ENCODE measurements around the gene MEGF6.
A peak's percentile ranks its signal among the peaks of the same experiment; 100 is the strongest.

Gene MEGF6

DNA sequence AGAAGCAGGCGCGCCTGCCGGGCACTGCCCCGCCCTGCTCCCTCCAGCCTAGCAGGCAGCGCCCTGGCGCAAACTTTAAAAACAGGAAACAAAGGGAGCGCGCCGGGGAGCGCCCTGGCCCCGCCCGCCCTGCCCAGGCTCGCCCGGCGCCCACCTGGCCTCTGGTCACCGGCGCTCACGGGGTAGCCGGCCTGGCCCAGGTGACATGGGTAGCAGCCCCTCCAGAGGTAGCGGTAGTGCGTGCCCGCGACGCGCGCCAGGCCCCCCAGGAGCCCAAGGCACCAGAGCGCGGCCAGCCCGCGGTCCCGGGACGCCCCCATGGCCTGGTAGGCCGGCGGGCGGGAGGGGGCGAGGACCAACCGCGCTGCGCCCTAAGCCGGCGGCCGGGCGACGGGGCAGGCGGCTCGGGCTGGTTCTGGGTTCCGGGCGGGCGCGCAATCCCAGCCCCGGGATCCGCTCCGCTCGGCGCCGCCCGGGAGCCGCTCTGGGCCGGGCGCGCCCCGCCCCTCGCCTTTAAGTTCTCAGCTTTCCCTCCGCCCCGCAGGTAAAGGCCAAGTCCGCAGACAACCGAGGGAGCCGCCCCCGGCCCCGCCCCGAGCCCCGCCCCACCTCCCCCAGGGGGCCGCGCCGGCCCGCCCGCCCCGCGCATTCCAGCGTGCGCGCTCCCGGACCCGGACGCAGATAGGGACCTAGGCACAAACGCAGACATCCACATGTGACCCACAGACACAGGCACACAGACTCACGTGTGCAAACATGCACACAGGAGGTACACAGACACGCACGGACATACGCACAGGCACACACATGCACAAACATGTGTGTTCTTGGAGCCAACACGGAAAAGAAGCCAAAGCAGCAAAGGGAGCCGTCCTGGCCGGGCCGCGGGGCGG is 80.1 kb downstream of the MEGF6 start:
- Histone ChIP-seq H3K27me3 (ENCODE audit: low read depth, low read length) (no peaks in the 10 kb centered on the region), H3K27ac (ENCODE audit: low read length) (no peak overlapping the region), H2AFZ (ENCODE audit: low read depth, low read length) (peak overlapping the region; percentile 58; the same call in 1 of the 2 replicates), H3K4me2 (ENCODE audit: low read length) (peak overlapping the region; percentile 68), H3K4me1 (ENCODE audit: low read length) (peaks cover 3% of the 10 kb centered on the region; the same call in 1 of the 2 replicates), H3K36me3 (replicated peaks; ENCODE audit: low read depth, low read length) (no peaks in the 10 kb centered on the region), H3K9me3 (ENCODE audit: insufficient read depth, low read length) (no peaks in the 10 kb centered on the region), H3K9ac (ENCODE audit: low read length) (peak overlapping the region; percentile 36; the same call in 1 of the 2 replicates), H3K79me2 (ENCODE audit: low read length) (no peaks in the 10 kb centered on the region), H3K4me3 (ENCODE audit: low read length) (peak overlapping the region; percentile 72), H4K20me1 (ENCODE audit: insufficient read depth, low read length) (no peaks in the 10 kb centered on the region)
- TF ChIP-seq, protein P1, sequence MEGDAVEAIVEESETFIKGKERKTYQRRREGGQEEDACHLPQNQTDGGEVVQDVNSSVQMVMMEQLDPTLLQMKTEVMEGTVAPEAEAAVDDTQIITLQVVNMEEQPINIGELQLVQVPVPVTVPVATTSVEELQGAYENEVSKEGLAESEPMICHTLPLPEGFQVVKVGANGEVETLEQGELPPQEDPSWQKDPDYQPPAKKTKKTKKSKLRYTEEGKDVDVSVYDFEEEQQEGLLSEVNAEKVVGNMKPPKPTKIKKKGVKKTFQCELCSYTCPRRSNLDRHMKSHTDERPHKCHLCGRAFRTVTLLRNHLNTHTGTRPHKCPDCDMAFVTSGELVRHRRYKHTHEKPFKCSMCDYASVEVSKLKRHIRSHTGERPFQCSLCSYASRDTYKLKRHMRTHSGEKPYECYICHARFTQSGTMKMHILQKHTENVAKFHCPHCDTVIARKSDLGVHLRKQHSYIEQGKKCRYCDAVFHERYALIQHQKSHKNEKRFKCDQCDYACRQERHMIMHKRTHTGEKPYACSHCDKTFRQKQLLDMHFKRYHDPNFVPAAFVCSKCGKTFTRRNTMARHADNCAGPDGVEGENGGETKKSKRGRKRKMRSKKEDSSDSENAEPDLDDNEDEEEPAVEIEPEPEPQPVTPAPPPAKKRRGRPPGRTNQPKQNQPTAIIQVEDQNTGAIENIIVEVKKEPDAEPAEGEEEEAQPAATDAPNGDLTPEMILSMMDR (IDR thresholded peaks at IDR 0.05; ENCODE audit: low read depth, low read length), result no peak
- TF ChIP-seq EZH2phosphoT487 (IDR thresholded peaks at IDR 0.05; ENCODE audit: low read depth), result no peak

DNA sequence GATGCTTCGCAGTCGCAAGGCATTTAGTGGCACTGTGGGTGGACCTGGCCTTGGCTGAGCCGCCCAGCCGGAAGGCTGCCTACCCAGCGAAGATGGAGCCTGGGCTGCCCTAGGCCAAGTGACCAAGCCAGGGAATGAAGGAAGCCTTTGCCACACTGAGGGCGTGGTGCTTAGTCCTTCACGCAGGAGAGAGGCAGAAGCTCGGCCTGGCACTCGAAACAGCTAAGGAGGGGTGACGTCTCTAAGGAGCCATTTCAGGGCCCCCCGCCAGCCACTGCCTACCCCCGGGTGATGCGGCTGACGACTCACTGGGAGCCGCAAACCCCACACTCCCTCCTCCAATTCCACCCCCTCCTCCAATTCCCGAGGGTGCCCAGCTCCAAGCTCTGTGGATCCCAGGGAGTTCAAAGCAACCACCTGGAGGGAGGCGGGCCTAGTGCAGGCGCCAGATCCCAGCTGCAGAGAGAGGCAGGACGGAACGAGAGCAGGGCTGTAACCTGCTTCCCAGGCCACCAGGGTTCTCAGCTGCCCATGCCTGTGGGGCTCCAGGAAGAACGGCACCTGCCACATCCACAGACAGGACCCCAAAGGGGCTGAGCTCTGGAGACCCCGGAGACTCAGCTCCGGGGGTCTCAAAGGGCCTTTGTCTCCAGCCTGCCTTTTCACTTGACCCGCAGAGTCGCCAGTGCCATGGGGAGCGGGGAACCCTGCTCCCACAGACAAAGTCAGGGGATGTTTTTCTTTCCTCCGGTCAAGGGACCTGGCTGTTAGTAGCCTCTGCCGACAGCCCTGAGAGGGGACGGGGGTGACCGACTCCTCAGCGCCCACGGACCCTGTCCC is 81.0 kb downstream of the MEGF6 start:
- peak overlapping the region; percentile 36; the same call in 1 of the 2 replicates for H3K9ac ChIP-seq (ENCODE audit: low read length)
- no peaks in the 10 kb centered on the region for H3K36me3 ChIP-seq (replicated peaks; ENCODE audit: low read depth, low read length)
- H3K27ac ChIP-seq (ENCODE audit: low read length), result no peak overlapping the region
- no peak for TF ChIP-seq EZH2phosphoT487 (IDR thresholded peaks at IDR 0.05; ENCODE audit: low read depth)
- TF ChIP-seq, protein P1 (IDR thresholded peaks at IDR 0.05; ENCODE audit: low read depth, low read length), result no peak
- H4K20me1 ChIP-seq (ENCODE audit: insufficient read depth, low read length), result no peaks in the 10 kb centered on the region
- no peaks in the 10 kb centered on the region for H3K27me3 ChIP-seq (ENCODE audit: low read depth, low read length)
- H3K4me1 ChIP-seq (ENCODE audit: low read length), result peaks cover 3% of the 10 kb centered on the region; the same call in 1 of the 2 replicates
- H3K9me3 ChIP-seq (ENCODE audit: insufficient read depth, low read length), result no peaks in the 10 kb centered on the region
- H2AFZ ChIP-seq (ENCODE audit: low read depth, low read length), result no peak overlapping the region
- peak overlapping the region; percentile 72 for H3K4me3 ChIP-seq (ENCODE audit: low read length)
- no peaks in the 10 kb centered on the region for H3K79me2 ChIP-seq (ENCODE audit: low read length)
- peak overlapping the region; percentile 68 for H3K4me2 ChIP-seq (ENCODE audit: low read length)

DNA sequence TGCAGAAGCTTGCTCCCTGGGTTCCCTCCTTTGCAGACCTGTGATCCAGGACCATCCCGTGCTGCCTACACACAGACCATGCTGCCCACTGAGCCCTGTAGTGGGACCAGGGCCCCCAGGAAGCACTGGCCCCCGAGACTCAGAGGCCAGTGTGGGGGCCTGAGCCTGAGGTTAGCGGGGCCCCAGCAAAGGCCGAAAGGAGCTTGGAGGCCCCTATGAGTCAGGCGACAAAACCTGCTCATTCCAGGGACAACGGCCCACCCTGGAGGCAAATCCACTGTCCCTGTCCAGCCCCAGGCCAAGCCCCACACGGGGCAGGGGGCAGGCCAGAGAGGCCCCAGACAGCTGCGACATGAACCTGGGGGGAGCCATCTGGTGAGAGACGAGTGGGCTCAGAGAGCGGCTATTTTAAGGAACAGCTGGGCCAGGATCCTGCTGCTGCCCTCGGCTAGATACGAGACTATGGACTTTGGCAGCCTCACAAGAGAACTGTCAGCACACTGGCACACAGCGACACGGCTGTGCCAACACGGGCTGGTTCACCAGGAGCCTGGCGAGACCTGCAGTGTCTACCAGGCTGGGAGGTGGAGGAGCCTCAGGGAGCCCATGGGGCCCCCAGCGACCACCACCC is 82.1 kb downstream of the MEGF6 start:
- Histone ChIP-seq H3K4me1 (ENCODE audit: low read length) (peaks cover 3% of the 10 kb centered on the region; the same call in 1 of the 2 replicates), H3K4me3 (ENCODE audit: low read length) (no peak overlapping the region), H3K36me3 (replicated peaks; ENCODE audit: low read depth, low read length) (no peaks in the 10 kb centered on the region), H3K4me2 (ENCODE audit: low read length) (no peak overlapping the region), H2AFZ (ENCODE audit: low read depth, low read length) (no peak overlapping the region), H3K27me3 (ENCODE audit: low read depth, low read length) (no peaks in the 10 kb centered on the region), H3K79me2 (ENCODE audit: low read length) (no peaks in the 10 kb centered on the region), H3K9me3 (ENCODE audit: insufficient read depth, low read length) (no peaks in the 10 kb centered on the region), H3K27ac (ENCODE audit: low read length) (no peak overlapping the region), H3K9ac (ENCODE audit: low read length) (no peak overlapping the region), H4K20me1 (ENCODE audit: insufficient read depth, low read length) (no peaks in the 10 kb centered on the region)
- no peak for TF ChIP-seq EZH2phosphoT487 (IDR thresholded peaks at IDR 0.05; ENCODE audit: low read depth)
- TF ChIP-seq, protein P1 (IDR thresholded peaks at IDR 0.05; ENCODE audit: low read depth, low read length), result no peak

Measured in OCI-LY3 (cell line).